CD14-positive monocyte (primary cell): ENCODE measurements around the gene ZEB2. TPM values are rescaled to one million over a fixed set of nuclear protein-coding genes. Genes with fewer than 3 reads are reported as not detected.

Source experiments
- DNase-seq, 3 donors: peaks; one replicate each; pipeline ENCODE4 v3.0.0-alpha.2; 2011 to 2022
- H2AFZ ChIP-seq: 2 replicates; pipeline ENCODE4 v1.6.0; 2012; ENCODE audit warnings: mild to moderate bottlenecking, low read depth, low read length, inconsistent platforms; ENCODE audit not compliant: insufficient read depth, poor library complexity, severe bottlenecking
- H3K27ac ChIP-seq, 2 donors: 1 replicate in 1 of 2; 2 replicates in 1 of 2; pipeline ENCODE4 v1.5.1; 2012 to 2013; ENCODE audit warnings: low read length in 2 of 2, control low read depth in 1 of 2, inconsistent platforms in 1 of 2, low read depth in 1 of 2, mild to moderate bottlenecking in 1 of 2
- H3K27me3 ChIP-seq, 2 donors: one replicate each; pipeline versions ENCODE4 v1.6.0 to v1.6.1; 2011 to 2013; ENCODE audit warnings: low read length in 2 of 2; ENCODE audit not compliant: control insufficient read depth in 2 of 2, insufficient read depth in 2 of 2
- H3K36me3 ChIP-seq, 2 donors: replicated peaks in 1 of 2; 1 replicate in 1 of 2; 2 replicates in 1 of 2; pipeline versions ENCODE4 v1.5.1 to v1.6.1; 2012 to 2013; ENCODE audit warnings: low read length in 2 of 2, control low read depth in 1 of 2, inconsistent platforms in 1 of 2, mild to moderate bottlenecking in 1 of 2; ENCODE audit not compliant: insufficient read depth in 2 of 2, control insufficient read depth in 1 of 2
- H3K4me1 ChIP-seq, 2 donors: 1 replicate in 1 of 2; 2 replicates in 1 of 2; pipeline versions ENCODE4 v1.5.1 to v1.6.1; 2012 to 2013; ENCODE audit warnings: low read length in 2 of 2, control low read depth in 1 of 2, inconsistent platforms in 1 of 2, mild to moderate bottlenecking in 1 of 2, moderate library complexity in 1 of 2; ENCODE audit not compliant: insufficient read depth in 2 of 2, control insufficient read depth in 1 of 2
- H3K4me2 ChIP-seq: replicated peaks from 2 replicates; pipeline ENCODE3; 2012; ENCODE audit warnings: low read length, moderate library complexity, mild to moderate bottlenecking; ENCODE audit not compliant: poor library complexity, severe bottlenecking; ENCODE audit errors: extremely low read depth
- H3K4me3 ChIP-seq, 3 experiments: fragments of 200-600 bp in 1 of 3; sonication (generic) in 1 of 3; replicated peaks in 1 of 3; 1 replicate in 2 of 3; 2 replicates in 1 of 3; pipeline ENCODE4 v1.5.1; 2011 to 2013; ENCODE audit warnings: low read length in 3 of 3, mild to moderate bottlenecking in 3 of 3, control low read depth in 2 of 3, low read depth in 2 of 3, inconsistent platforms in 1 of 3, moderate library complexity in 1 of 3
- H3K79me2 ChIP-seq: 2 replicates; pipeline ENCODE4 v1.6.0; 2012; ENCODE audit warnings: mild to moderate bottlenecking, control low read depth, inconsistent platforms, low read length, moderate library complexity; ENCODE audit not compliant: insufficient read depth
- H3K9ac ChIP-seq: 2 replicates; pipeline ENCODE4 v1.6.0; 2017; ENCODE audit warnings: low read length, mild to moderate bottlenecking; ENCODE audit not compliant: insufficient read depth, poor library complexity, severe bottlenecking
- H3K9me3 ChIP-seq, 2 donors: replicated peaks in 1 of 2; 1 replicate in 1 of 2; 2 replicates in 1 of 2; pipeline versions ENCODE4 v1.5.1 to v1.6.1; 2012 to 2013; ENCODE audit warnings: low read length in 2 of 2, control low read depth in 1 of 2; ENCODE audit not compliant: control insufficient read depth in 1 of 2, insufficient read depth in 1 of 2
- H4K20me1 ChIP-seq: 2 replicates; pipeline ENCODE4 v1.6.0; 2012; ENCODE audit warnings: mild to moderate bottlenecking, low read length, control low read depth, moderate library complexity; ENCODE audit not compliant: insufficient read depth
- H3K27ac Mint-ChIP-seq, 7 donors: one replicate each; pipeline ENCODE4 v1.8.0; 2020; ENCODE audit warnings: mild to moderate bottlenecking in 7 of 7, mixed read lengths in 7 of 7, moderate library complexity in 6 of 7, inconsistent platforms in 2 of 7
- H3K27me3 Mint-ChIP-seq, 3 donors: one replicate each; pipeline ENCODE4 v1.8.0; 2021 to 2022; ENCODE audit warnings: low read depth in 3 of 3, mild to moderate bottlenecking in 3 of 3, mixed read lengths in 3 of 3, moderate library complexity in 3 of 3, inconsistent platforms in 1 of 3
- H3K36me3 Mint-ChIP-seq, 2 donors: one replicate each; pipeline ENCODE4 v1.8.0; 2020; ENCODE audit warnings: mixed read lengths in 2 of 2, inconsistent platforms in 1 of 2, mild to moderate bottlenecking in 1 of 2
- H3K4me1 Mint-ChIP-seq: one replicate; pipeline ENCODE4 v1.8.0; 2020; ENCODE audit warnings: mild to moderate bottlenecking, mixed read lengths
- H3K4me3 Mint-ChIP-seq, 2 donors: one replicate each; pipeline ENCODE4 v1.8.0; 2020; ENCODE audit warnings: mild to moderate bottlenecking in 2 of 2, mixed read lengths in 2 of 2, moderate library complexity in 1 of 2
- H3K9me3 Mint-ChIP-seq, 7 donors: one replicate each; pipeline ENCODE4 v1.8.0; 2020 to 2022; ENCODE audit warnings: mixed read lengths in 7 of 7, mild to moderate bottlenecking in 6 of 7, moderate library complexity in 6 of 7, inconsistent platforms in 2 of 7
- CTCF ChIP-seq: fragments of 200-600 bp; IDR thresholded peaks from one replicate; pipeline ENCODE4 v1.8.0; 2022; ENCODE audit warnings: antibody characterized with exemption, mild to moderate bottlenecking
- WGBS: methylation state at CpG from one replicate; pipeline ENCODE4 v1.1.5; 2013; ENCODE audit warnings: missing lambda C conversion rate; ENCODE audit not compliant: insufficient coverage; 5-methylcytosine and 5-hydroxymethylcytosine counted together
- intact Hi-C, 2 donors: fragments of 100-400 bp; cut with micrococcal nuclease; formaldehyde crosslinking; loops; one replicate each; pipeline versions ENCODE4 v1.15.0 to v1.15.1; 2023
- polyA plus RNA-seq, 3 donors: library from polyadenylated mRNA; depleted of rRNA in 1 of 3; unstranded in 2 of 3; stranded (reverse) in 1 of 3; fragments of 300-500 nt in 2 of 3; fragments of >200 nt in 1 of 3; fragmentation: Illumina TruSeq in 2 of 3; gene quantifications; 1 replicate in 2 of 3; 2 replicates in 1 of 3; pipeline ENCODE4 v1.2.3, GENCODE V29; 2012 to 2021

ZEB2 gene
- polyA plus RNA-seq, 3 donors = 76.8 to 325 (median 93.8) TPM

- H3K27ac ChIP-seq = peak overlapping the region; percentile 43 to 79
- peak overlapping the region in 1 of 3 experiments; percentile 9 for H3K4me3 ChIP-seq
- peaks cover 100% of the 10 kb centered on the region for H4K20me1 ChIP-seq
- H3K79me2 ChIP-seq = peaks cover 100% of the 10 kb centered on the region
- Mint-ChIP-seq H3K36me3 (peaks cover 69 to 84% of the 10 kb centered on the region in 2 donors), H3K4me3 (no peak overlapping the region), H3K27me3 (peaks cover 0 to 1% (median 0%) of the 10 kb centered on the region in 3 donors), H3K4me1 (peaks cover 85% of the 10 kb centered on the region), H3K9me3 (peaks cover 0 to 2% (median 0%) of the 10 kb centered on the region in 7 donors), H3K27ac (peak overlapping the region; percentile 71 to 93 (median 89))
- peaks cover 40 to 89% of the 10 kb centered on the region in 2 donors for H3K36me3 ChIP-seq
- intact Hi-C loops = no loop called here
- peak overlapping the region; percentile 22 for H3K4me2 ChIP-seq
- WGBS = no CpG with 5 or more reads among the region's 15 CpGs
- DNase-seq = no peak
- H3K4me1 ChIP-seq = peaks cover 69 to 80% of the 10 kb centered on the region in 2 donors
- H3K9me3 ChIP-seq = no peaks in the 10 kb centered on the region
- no peaks in the 10 kb centered on the region for H3K27me3 ChIP-seq
- H2AFZ ChIP-seq = no peak overlapping the region
- no peak overlapping the region for H3K9ac ChIP-seq
- TF ChIP-seq CTCF = peak; percentile 6
These were observed 67.5 kb downstream of the ZEB2 start for GRCh38 chr2:144452169-144452988.

GRCh38 chr2:144451443-144451842, 68.5 kb downstream of the ZEB2 start:
- H3K79me2 ChIP-seq = peaks cover 100% of the 10 kb centered on the region
- no peak overlapping the region for H3K4me3 Mint-ChIP-seq
- TF ChIP-seq CTCF = no peak

More at GRCh38 chr2:144451443-144451842, 68.5 kb downstream of the ZEB2 start:
- Histone ChIP-seq H3K9me3 (no peaks in the 10 kb centered on the region), H3K4me2 (no peak overlapping the region), H3K27ac (peak overlapping the region in 1 of 2 donors; percentile 79), H3K4me1 (peaks cover 65 to 80% of the 10 kb centered on the region in 2 donors), H3K4me3 (no peak overlapping the region), H4K20me1 (peaks cover 100% of the 10 kb centered on the region), H3K9ac (no peak overlapping the region), H2AFZ (no peak overlapping the region), H3K27me3 (no peaks in the 10 kb centered on the region), H3K36me3 (peaks cover 39 to 93% of the 10 kb centered on the region in 2 donors)
- DNase-seq = no peak
- intact Hi-C loops = no loop called here
- Mint-ChIP-seq H3K9me3 (peaks cover 0 to 2% (median 0%) of the 10 kb centered on the region in 7 donors), H3K27me3 (peaks cover 0 to 1% (median 0%) of the 10 kb centered on the region in 3 donors), H3K4me1 (peaks cover 82% of the 10 kb centered on the region), H3K36me3 (peaks cover 75 to 87% of the 10 kb centered on the region in 2 donors), H3K27ac (peak overlapping the region in 6 of 7 donors; percentile 23 to 93 (median 85))
- WGBS = no CpG with 5 or more reads among the region's 2 CpGs
